CD4-positive, alpha-beta T cell (primary cell): ENCODE measurements around the gene HDAC7. TPM values are rescaled to one million over a fixed set of nuclear protein-coding genes. Genes with fewer than 3 reads are reported as not detected.

Experiments
- ATAC-seq: fragments of 200-7000 bp; cut with Tn5 transposase; one replicate; pipeline ENCODE4 v1.10.0; 2022; ENCODE audit warnings: mild to moderate bottlenecking; ENCODE audit not compliant: poor library complexity
- CTCF ChIA-PET: fragments of 350-600 bp; sonication (Branson Sonifier 250); formaldehyde crosslinking; loops from one replicate; lab custom pipeline; 2021; ENCODE audit warnings: antibody characterized with exemption, inconsistent platforms; lab: Charles Lee
- POLR2A ChIA-PET: fragments of 350-600 bp; sonication (Branson Sonifier 250); formaldehyde crosslinking; loops from one replicate; lab custom pipeline; 2021; ENCODE audit warnings: antibody characterized with exemption, inconsistent platforms; lab: Charles Lee
- DNase-seq, 14 experiments: peaks; one replicate each; pipeline ENCODE4 v3.0.0-alpha.2; 2013 to 2020; ENCODE audit warnings: mixed read lengths in 2 of 14
- H3K27ac ChIP-seq, 2 donors: one replicate each; pipeline versions ENCODE4 v1.5.1 to v1.7.0; 2013; ENCODE audit warnings: low read length in 2 of 2, low read depth in 1 of 2, mild to moderate bottlenecking in 1 of 2
- H3K27me3 ChIP-seq, 2 experiments: 1 replicate in 1 of 2; 2 replicates in 1 of 2; pipeline versions ENCODE4 v1.6.1 to v1.7.0; 2013; ENCODE audit warnings: low read length in 2 of 2, control low read depth in 1 of 2, mild to moderate bottlenecking in 1 of 2, moderate library complexity in 1 of 2; ENCODE audit not compliant: insufficient read depth in 2 of 2, control insufficient read depth in 1 of 2
- H3K36me3 ChIP-seq: one replicate; pipeline ENCODE4 v1.6.1; 2013; ENCODE audit warnings: low read length, control low read depth; ENCODE audit not compliant: insufficient read depth
- H3K4me1 ChIP-seq: one replicate; pipeline ENCODE4 v1.6.1; 2013; ENCODE audit warnings: low read length, control low read depth; ENCODE audit not compliant: insufficient read depth
- H3K4me3 ChIP-seq: one replicate; pipeline ENCODE4 v1.5.1; 2013; ENCODE audit warnings: mild to moderate bottlenecking, low read length, moderate library complexity
- H3K9me3 ChIP-seq, 2 experiments: 1 replicate in 1 of 2; 2 replicates in 1 of 2; pipeline versions ENCODE4 v1.6.1 to v1.7.0; 2013; ENCODE audit warnings: low read length in 2 of 2, mild to moderate bottlenecking in 2 of 2, control low read depth in 1 of 2, moderate library complexity in 1 of 2; ENCODE audit not compliant: control insufficient read depth in 1 of 2, insufficient read depth in 1 of 2
- H3K27ac Mint-ChIP-seq: one replicate; pipeline ENCODE4 v1.8.0; 2020; ENCODE audit warnings: mixed read lengths
- H3K27me3 Mint-ChIP-seq: one replicate; pipeline ENCODE4 v1.8.0; 2021; ENCODE audit warnings: mixed read lengths
- H3K36me3 Mint-ChIP-seq: one replicate; pipeline ENCODE4 v1.8.0; 2021; ENCODE audit warnings: low read depth, mixed read lengths
- H3K4me1 Mint-ChIP-seq: one replicate; pipeline ENCODE4 v1.8.0; 2021; ENCODE audit warnings: low read depth, mixed read lengths
- H3K4me3 Mint-ChIP-seq: one replicate; pipeline ENCODE4 v1.8.0; 2020; ENCODE audit warnings: mild to moderate bottlenecking, mixed read lengths
- H3K9me3 Mint-ChIP-seq: one replicate; pipeline ENCODE4 v1.8.0; 2020; ENCODE audit warnings: mixed read lengths
- intact Hi-C, 2 experiments: fragments of 100-400 bp; cut with DNase I in 1 of 2; cut with micrococcal nuclease in 1 of 2; formaldehyde crosslinking; loops; one replicate each; pipeline versions ENCODE4 v1.15.1 to v1.9.0; 2023 to 2025; cut with DNase I, micrococcal nuclease
- total RNA-seq, 174 experiments: library from RNA in 2 of 174; stranded (reverse) in 2 of 174; gene quantifications; one replicate each; pipeline ENCODE4 v1.2.3 and lab custom pipeline; 2021 to 2026
- TF ChIP-seq, protein P1 (sequence below): fragments of 200-600 bp; IDR thresholded peaks from one replicate; pipeline ENCODE4 v1.8.0; 2022; ENCODE audit warnings: antibody characterized with exemption, mild to moderate bottlenecking

The HDAC7 gene
- total RNA-seq, 2 experiments from 2014 or later, result 116 to 122 TPM

DNA sequence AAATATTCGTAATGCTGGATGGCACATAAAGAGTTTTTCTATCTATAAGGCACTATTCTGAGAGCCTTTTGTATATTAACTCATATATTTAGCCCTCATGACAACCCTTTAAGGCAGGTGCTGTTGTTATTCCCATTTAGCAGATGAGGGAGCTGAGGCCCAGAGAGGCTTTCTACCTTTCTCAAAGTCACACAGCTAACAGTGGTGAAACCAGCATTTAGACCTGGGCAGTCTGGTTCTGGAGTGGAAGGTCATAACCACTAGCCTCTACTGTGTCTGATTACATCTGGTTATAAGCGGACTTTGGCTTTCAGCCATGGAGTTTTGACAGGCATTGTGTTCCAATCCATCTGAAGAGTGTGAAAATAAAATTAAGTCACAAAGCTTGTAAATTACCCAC is 41.2 kb upstream of the HDAC7 start:
- ChIA-PET CTCF (interaction anchor here (0.8 kb wide), 1 partner anchor 92 kb away, joined by 3 read pairs; no protein-coding TSS in a partner anchor), POLR2A (interaction anchor here (0.9 kb wide), 1 partner anchor 9 kb away, joined by 3 read pairs; no protein-coding TSS in a partner anchor)
- Histone ChIP-seq H3K9me3 (no peaks in the 10 kb centered on the region), H3K27ac (no peak overlapping the region), H3K4me3 (no peak overlapping the region), H3K27me3 (no peaks in the 10 kb centered on the region), H3K36me3 (no peaks in the 10 kb centered on the region), H3K4me1 (no peaks in the 10 kb centered on the region)
- H3K4me1 Mint-ChIP-seq, result peaks cover 5% of the 10 kb centered on the region
- DNase-seq, result no peak
- ATAC-seq, result no peak
- H3K27me3 Mint-ChIP-seq, result no peaks in the 10 kb centered on the region
- TF ChIP-seq, protein P1, sequence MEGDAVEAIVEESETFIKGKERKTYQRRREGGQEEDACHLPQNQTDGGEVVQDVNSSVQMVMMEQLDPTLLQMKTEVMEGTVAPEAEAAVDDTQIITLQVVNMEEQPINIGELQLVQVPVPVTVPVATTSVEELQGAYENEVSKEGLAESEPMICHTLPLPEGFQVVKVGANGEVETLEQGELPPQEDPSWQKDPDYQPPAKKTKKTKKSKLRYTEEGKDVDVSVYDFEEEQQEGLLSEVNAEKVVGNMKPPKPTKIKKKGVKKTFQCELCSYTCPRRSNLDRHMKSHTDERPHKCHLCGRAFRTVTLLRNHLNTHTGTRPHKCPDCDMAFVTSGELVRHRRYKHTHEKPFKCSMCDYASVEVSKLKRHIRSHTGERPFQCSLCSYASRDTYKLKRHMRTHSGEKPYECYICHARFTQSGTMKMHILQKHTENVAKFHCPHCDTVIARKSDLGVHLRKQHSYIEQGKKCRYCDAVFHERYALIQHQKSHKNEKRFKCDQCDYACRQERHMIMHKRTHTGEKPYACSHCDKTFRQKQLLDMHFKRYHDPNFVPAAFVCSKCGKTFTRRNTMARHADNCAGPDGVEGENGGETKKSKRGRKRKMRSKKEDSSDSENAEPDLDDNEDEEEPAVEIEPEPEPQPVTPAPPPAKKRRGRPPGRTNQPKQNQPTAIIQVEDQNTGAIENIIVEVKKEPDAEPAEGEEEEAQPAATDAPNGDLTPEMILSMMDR, result no peak
- H3K36me3 Mint-ChIP-seq, result no peaks in the 10 kb centered on the region
- H3K27ac Mint-ChIP-seq, result no peak overlapping the region
- no peak overlapping the region for H3K4me3 Mint-ChIP-seq
- H3K9me3 Mint-ChIP-seq, result no peaks in the 10 kb centered on the region
- intact Hi-C loops, result loop anchor here in 1 of 2 experiments (5.0 kb wide), 1 partner anchor 76 kb away; no protein-coding TSS in a partner anchor

DNA sequence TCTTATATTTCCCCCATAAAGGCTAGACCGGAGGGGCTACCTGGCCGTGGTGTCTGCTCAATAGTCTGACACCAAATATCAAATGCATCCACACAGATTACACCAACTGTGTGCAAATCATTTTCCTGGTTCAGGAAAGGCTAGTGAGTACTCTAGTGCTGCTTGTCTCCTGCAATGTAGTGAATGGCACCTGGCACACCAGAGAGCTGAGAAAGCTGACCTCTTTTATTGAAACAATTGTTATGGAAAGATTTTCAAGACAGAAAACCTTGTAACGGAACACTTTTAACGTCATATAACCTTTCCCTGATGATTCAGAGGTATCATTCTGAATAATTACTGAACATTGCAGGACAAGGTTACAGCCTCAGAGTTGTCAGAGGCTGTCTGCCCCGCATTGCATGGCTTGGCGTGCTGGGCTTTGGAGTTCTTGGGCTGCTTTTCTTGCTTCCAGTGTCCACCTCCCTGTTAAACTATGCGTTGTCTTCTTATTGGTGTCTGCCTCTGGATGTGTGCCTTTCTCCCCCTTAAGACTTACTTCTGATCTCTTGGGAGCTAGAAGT is 40.7 kb upstream of the HDAC7 start:
- H3K4me1 ChIP-seq, result no peaks in the 10 kb centered on the region
- no peaks in the 10 kb centered on the region for H3K9me3 ChIP-seq
- no peaks in the 10 kb centered on the region for H3K36me3 ChIP-seq
- H3K27ac ChIP-seq, result no peak overlapping the region
- POLR2A ChIA-PET, result interaction anchor here (0.9 kb wide), 1 partner anchor 8 kb away, joined by 3 read pairs; no protein-coding TSS in a partner anchor
- Mint-ChIP-seq H3K27ac (no peak overlapping the region), H3K27me3 (no peaks in the 10 kb centered on the region), H3K4me1 (peaks cover 5% of the 10 kb centered on the region), H3K9me3 (no peaks in the 10 kb centered on the region), H3K36me3 (no peaks in the 10 kb centered on the region), H3K4me3 (no peak overlapping the region)
- intact Hi-C loops, result loop anchor here in 1 of 2 experiments (5.0 kb wide), 1 partner anchor 77 kb away; no protein-coding TSS in a partner anchor
- TF ChIP-seq, protein P1, result no peak
- ATAC-seq (no peak), DNase-seq (no peak)
- H3K27me3 ChIP-seq, result no peaks in the 10 kb centered on the region
- H3K4me3 ChIP-seq, result no peak overlapping the region
- CTCF ChIA-PET, result no interaction called here

DNA sequence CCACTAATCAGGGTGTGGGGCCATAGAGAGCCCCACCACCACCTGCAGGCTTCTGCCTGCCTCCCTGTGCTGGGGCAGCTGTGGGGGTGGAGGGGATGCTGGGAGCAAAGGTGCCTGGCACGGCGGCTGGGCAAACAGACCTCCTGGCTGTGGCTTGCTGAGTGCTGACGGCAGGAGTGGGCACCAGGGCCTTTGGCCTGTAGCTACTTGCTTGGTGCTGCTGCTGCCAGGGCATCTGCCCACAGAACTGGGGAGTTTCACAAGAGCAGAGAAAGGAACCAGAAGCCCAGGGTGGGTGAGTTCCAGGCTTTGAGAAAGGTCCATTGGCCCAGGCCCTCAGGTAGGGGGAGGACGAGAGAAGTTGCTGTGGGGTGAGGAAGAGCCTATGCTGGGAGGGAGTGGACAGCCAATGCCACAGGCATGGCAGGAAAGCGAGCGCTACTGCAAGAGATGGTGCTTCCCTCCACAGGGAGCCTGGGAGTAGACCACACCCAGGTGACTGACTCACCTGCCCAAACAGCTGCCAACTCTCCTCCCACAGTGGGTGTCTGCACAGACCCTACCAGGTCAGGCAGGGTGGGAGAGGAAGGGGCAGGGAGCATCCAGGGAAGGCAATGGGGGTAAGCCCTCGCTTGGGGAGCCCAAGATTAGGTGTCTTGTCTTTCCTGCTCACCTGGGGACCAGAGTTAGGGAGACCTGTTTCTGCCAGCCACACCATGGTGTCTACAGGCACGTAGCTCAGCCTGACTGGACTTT is 39.0 kb upstream of the HDAC7 start:
- Histone ChIP-seq H3K4me3 (no peak overlapping the region), H3K4me1 (no peaks in the 10 kb centered on the region), H3K9me3 (no peaks in the 10 kb centered on the region), H3K27ac (no peak overlapping the region), H3K36me3 (no peaks in the 10 kb centered on the region), H3K27me3 (no peaks in the 10 kb centered on the region)
- Mint-ChIP-seq H3K4me1 (peaks cover 5% of the 10 kb centered on the region), H3K27ac (no peak overlapping the region), H3K36me3 (no peaks in the 10 kb centered on the region), H3K27me3 (no peaks in the 10 kb centered on the region), H3K4me3 (no peak overlapping the region), H3K9me3 (no peaks in the 10 kb centered on the region)
- DNase-seq, result no peak
- TF ChIP-seq, protein P1, result no peak
- no peak for ATAC-seq
- intact Hi-C loops, result no loop called here
- ChIA-PET CTCF (no interaction called here), POLR2A (no interaction called here)
